WERI-Rb-1 (cell line): Measurements from ENCODE around the gene CLPSL2.

Source experiments
- DNase-seq: peaks from one replicate; pipeline ENCODE4 v3.0.0-alpha.2; 2020
- H3K27ac ChIP-seq: fragments of 250-450 bp; sonication (Bioruptor Pico); 2 replicates; pipeline ENCODE4 v1.5.1; 2020; ENCODE audit warnings: mild to moderate bottlenecking, moderate library complexity
- H3K27me3 ChIP-seq: fragments of 250-450 bp; sonication (Bioruptor Pico); 2 replicates; pipeline ENCODE4 v1.5.1; 2021; ENCODE audit warnings: mild to moderate bottlenecking, low read depth, moderate library complexity; ENCODE audit not compliant: insufficient read depth, severe bottlenecking
- H3K36me3 ChIP-seq: fragments of 250-450 bp; sonication (Bioruptor Pico); 2 replicates; pipeline ENCODE4 v1.5.1; 2020; ENCODE audit warnings: mild to moderate bottlenecking, moderate library complexity
- H3K4me3 ChIP-seq: 2 replicates; pipeline ENCODE4 v1.5.1; 2011; ENCODE audit warnings: low read depth, mild to moderate bottlenecking, control low read depth, low read length
- H3K9me3 ChIP-seq: fragments of 250-450 bp; sonication (Bioruptor Pico); 2 replicates; pipeline ENCODE4 v1.5.1; 2021; ENCODE audit warnings: mild to moderate bottlenecking, moderate library complexity; ENCODE audit not compliant: severe bottlenecking
- CTCF ChIP-seq: IDR thresholded peaks from 2 replicates; pipeline ENCODE4 v1.5.1; 2011; ENCODE audit warnings: low read depth, mild to moderate bottlenecking, control low read depth, inconsistent platforms, low read length

The CLPSL2 gene

DNA sequence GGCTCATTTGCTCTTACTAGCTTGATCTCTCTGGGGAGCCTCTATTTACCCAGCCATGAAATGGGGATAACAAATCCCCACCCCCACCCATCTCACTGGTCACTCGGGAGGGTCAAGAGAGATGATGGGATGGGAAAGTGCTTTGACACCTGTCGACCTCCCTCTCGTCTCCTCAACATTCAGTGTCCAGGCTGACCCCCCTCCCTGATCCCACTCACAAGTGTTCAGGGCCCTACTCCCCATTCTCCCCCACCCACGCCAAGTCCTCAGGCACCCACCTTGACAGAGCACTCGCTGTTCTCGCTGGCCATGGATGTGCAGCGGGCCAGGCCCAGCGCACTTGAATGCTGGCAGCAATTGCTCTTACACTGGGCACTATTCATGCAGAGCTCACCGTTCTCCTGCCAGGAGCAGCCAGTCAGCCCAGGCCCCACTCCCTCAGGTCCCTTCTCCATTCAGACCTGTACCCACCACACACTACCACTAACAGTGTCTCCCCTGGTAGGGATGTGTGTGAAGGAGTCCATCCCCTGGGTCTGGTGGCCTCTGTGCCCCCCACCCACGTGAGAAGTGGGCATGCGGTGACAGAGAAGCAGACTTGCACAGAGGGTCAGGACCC is 19.2 kb downstream of the CLPSL2 start:
- no peak overlapping the region for H3K4me3 ChIP-seq
- H3K27me3 ChIP-seq, result no peaks in the 10 kb centered on the region
- no peak for DNase-seq
- no peak overlapping the region for H3K27ac ChIP-seq
- no peaks in the 10 kb centered on the region for H3K9me3 ChIP-seq
- no peak for TF ChIP-seq CTCF
- no peaks in the 10 kb centered on the region for H3K36me3 ChIP-seq

DNA sequence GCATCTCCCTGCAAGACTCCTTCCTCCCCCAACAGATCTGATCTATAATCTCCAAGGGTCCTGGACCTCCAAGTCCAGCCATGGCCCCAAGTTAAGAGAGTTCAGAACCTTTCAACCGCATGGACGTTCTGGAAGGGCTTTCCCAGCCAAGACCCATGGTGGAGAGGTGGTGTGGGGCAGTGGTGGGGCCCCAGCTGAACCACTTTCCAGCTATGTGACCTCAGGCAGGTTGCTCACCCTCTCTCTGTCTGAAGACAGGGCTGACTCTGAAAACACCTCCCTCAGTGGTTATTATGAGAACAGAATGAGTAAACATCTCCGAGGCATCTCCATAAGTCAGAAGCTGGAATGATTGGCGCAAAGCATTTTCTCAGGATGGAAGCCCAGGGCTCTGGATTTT is 19.8 kb downstream of the CLPSL2 start:
- no peak overlapping the region for H3K27ac ChIP-seq
- DNase-seq, result no peak
- H3K27me3 ChIP-seq, result no peaks in the 10 kb centered on the region
- TF ChIP-seq CTCF, result no peak
- H3K36me3 ChIP-seq, result no peaks in the 10 kb centered on the region
- H3K9me3 ChIP-seq, result no peaks in the 10 kb centered on the region
- no peak overlapping the region for H3K4me3 ChIP-seq

DNA sequence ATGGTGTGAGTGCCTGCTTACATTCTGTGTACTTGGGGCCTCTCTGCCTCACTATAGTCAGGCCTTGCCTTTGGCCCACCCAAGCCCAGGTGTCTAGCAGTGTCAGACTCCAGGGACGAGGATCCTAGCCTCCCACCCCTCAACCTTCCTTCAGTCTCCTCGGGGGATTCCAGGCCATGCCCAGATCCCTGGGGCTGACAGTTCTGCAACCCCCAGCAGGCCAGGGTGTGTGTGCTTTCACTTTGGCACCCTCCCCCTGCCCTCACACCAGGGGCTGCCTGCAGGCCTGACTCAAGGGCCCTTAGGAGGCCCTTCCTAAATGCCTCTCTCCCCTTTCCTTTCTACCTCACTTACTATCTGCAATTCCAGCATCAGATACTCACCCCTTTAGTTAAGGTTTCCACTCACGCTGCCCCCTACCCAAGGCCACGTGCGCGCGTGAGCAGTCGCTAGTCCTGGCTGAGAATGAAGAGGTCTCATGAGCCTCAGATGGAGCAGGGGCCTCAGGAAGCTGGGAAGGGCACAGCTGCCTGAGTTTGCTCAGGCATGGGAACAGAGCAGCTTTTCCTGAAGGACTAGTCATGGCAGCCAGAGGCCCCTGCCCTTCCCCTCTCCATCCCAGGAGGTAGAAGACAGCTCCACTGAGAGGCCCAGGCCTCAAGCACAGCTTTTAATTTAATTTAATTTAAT is 21.6 kb downstream of the CLPSL2 start:
- Histone ChIP-seq H3K27me3 (no peaks in the 10 kb centered on the region), H3K36me3 (no peaks in the 10 kb centered on the region), H3K9me3 (no peaks in the 10 kb centered on the region), H3K4me3 (no peak overlapping the region), H3K27ac (no peak overlapping the region)
- DNase-seq, result no peak
- TF ChIP-seq CTCF, result no peak

GRCh38 chr6:35798706-35799105 is 22.3 kb downstream of the CLPSL2 start:
- Histone ChIP-seq H3K9me3 (no peaks in the 10 kb centered on the region), H3K4me3 (no peak overlapping the region), H3K36me3 (no peaks in the 10 kb centered on the region), H3K27me3 (no peaks in the 10 kb centered on the region), H3K27ac (no peak overlapping the region)
- no peak for TF ChIP-seq CTCF
- no peak for DNase-seq

DNA sequence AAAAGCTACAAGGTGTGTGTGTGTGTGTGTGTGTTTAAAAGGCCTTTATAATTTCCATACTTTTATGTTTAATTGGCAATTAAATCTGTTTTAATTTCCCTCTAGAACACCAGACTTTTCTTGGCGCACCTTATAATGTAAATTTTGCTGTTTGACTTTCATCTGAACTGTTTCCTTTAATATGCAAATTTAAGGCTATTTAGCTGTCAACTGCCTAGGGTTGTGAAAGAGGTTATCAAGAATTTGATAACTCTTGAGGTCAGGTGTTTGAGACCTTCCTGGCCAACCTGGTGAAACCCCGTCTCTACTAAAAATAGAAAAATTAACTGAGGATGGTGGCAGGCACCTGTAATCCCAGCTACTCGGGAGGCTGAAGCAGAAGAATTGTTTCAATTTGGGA is 24.8 kb downstream of the CLPSL2 start:
- TF ChIP-seq CTCF, result no peak
- no peak for DNase-seq
- Histone ChIP-seq H3K27me3 (no peaks in the 10 kb centered on the region), H3K27ac (no peak overlapping the region), H3K9me3 (no peaks in the 10 kb centered on the region), H3K36me3 (no peaks in the 10 kb centered on the region), H3K4me3 (no peak overlapping the region)
